Measurements from ENCODE around the gene SMAP2. TPM values are rescaled to one million over a fixed set of nuclear protein-coding genes. Genes with fewer than 3 reads are reported as not detected.
A peak's percentile ranks its signal among the peaks of the same experiment; 100 is the strongest.

Gene SMAP2
- polyA plus RNA-seq, 6 donors from 2014 or later = 480 to 946 (median 649) TPM

DNA sequence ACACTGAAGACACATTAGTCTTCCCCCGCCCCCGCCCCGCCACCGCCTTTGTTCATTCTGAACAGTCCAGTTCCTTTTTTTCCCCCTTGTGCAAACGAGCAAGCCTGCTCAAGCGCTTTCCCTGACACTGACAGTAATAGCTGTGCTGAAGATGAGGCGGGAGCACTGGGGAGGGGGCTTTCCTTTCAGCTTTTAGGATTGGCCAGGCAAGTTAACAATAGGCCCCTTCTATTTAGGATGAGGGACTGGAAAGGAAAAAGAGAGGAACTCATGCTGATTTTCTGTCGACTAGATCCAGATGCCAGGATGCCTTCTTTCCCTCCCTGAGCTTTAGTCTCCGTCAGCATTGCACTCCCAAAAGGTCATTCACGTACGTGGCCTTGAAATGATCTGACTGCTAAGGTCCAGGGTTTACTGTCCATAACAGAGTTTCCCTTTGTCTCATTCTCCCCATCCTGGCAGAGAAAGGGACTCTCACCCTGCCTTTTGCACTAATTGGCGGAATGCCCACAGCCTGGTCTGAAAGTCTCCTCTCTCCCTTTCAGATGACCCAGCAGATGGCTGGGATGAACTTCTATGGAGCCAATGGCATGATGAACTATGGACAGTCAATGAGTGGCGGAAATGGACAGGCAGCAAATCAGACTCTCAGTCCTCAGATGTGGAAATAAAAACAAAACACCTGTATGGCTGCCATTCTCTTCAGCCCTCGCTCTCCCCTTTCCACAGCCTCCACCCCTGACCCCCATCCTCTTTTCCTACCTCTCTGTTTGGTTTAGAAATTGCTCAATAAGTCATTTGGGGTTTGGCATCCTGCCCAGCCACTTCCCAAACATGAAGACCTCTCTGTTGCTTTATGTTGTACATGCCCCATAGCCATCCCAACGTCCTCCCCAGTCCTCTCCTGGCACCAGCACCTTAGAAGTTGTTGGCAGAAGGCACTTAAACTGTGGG is 48.2 kb downstream of the SMAP2 start:
- no peaks in the 10 kb centered on the region for H3K27me3 Mint-ChIP-seq
- H3K4me1 Mint-ChIP-seq = peaks cover 40 to 66% (median 54%) of the 10 kb centered on the region in 3 donors
- DNase-seq = no peak
- no peaks in the 10 kb centered on the region for H3K9me3 Mint-ChIP-seq
- H3K4me3 Mint-ChIP-seq = peak overlapping the region in 5 of 8 donors; percentile 26 to 68 (median 50)
- ATAC-seq (ENCODE audit: low read depth in 2 of 2) = peak; percentile 32 to 45
- H3K36me3 Mint-ChIP-seq = peaks cover 55 to 83% of the 10 kb centered on the region in 2 donors
- peak overlapping the region in 4 of 6 donors; percentile 71 to 91 (median 84) for H3K27ac Mint-ChIP-seq

DNA sequence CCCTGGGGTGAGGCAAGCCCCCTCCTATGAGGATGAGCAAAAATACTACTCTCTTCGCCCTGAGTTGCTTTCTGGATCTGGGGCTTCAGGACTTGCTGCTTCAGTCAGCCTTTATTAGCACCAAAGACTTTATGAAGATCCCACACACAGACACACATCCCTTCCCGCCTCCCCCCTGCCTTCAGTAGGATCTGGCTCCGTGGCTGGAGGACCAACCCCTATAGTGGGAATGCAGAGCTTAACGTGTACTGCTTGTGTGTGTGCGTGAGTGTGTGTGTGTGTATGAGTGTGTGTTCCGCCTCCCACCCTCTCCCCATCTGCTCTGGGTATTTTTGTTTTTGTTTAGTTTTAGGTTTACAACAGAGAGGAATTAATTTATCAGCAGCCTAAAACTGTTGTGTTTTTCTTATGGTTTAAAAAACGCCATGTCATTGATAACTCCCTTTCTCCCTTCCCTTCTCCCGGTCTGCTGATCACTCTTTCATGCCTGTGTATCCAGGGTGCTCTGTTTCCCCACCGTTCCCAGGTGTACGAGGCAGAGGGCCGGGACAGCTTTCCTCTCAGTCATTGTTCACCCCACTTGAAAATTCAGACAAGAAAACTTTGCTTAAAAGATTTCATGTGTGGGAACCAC is 49.2 kb downstream of the SMAP2 start:
- DNase-seq (no peak), ATAC-seq (ENCODE audit: low read depth in 2 of 2) (peak in 1 of 2 donors; percentile 13)
- H3K4me1 Mint-ChIP-seq = peaks cover 40 to 67% (median 54%) of the 10 kb centered on the region in 3 donors
- no peaks in the 10 kb centered on the region for H3K9me3 Mint-ChIP-seq
- peak overlapping the region; percentile 51 to 91 (median 86) for H3K27ac Mint-ChIP-seq
- H3K4me3 Mint-ChIP-seq = peak overlapping the region in 4 of 8 donors; percentile 9 to 42 (median 28)
- peaks cover 45 to 75% of the 10 kb centered on the region in 2 donors for H3K36me3 Mint-ChIP-seq
- no peaks in the 10 kb centered on the region for H3K27me3 Mint-ChIP-seq

DNA sequence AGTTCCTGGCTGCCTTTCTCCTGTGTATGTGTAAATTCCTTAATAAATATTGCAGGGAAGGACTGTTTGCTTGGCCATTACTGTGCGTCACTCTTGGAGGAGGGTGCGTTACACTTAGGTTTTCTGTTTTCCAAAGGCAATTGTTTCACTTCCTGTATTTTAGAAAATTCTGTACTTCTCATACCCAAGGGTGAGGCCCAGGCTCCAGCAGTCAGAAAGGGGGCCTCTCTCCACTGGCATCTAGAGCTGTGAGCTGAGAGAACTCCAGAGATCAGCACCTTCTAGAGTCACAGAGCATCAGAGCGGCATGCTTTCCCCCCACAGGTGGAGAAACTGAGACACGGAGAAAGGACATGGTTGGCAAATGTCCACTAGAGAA is 49.7 kb downstream of the SMAP2 start:
- Mint-ChIP-seq H3K4me3 (peak overlapping the region in 7 of 8 donors; percentile 9 to 86 (median 41)), H3K4me1 (peaks cover 40 to 67% (median 54%) of the 10 kb centered on the region in 3 donors), H3K27ac (peak overlapping the region; percentile 75 to 91 (median 89)), H3K9me3 (no peaks in the 10 kb centered on the region), H3K36me3 (peaks cover 39 to 70% of the 10 kb centered on the region in 2 donors), H3K27me3 (no peaks in the 10 kb centered on the region)
- ATAC-seq (ENCODE audit: low read depth in 2 of 2) (peak; percentile 74 to 78), DNase-seq (peak; percentile 41)

DNA sequence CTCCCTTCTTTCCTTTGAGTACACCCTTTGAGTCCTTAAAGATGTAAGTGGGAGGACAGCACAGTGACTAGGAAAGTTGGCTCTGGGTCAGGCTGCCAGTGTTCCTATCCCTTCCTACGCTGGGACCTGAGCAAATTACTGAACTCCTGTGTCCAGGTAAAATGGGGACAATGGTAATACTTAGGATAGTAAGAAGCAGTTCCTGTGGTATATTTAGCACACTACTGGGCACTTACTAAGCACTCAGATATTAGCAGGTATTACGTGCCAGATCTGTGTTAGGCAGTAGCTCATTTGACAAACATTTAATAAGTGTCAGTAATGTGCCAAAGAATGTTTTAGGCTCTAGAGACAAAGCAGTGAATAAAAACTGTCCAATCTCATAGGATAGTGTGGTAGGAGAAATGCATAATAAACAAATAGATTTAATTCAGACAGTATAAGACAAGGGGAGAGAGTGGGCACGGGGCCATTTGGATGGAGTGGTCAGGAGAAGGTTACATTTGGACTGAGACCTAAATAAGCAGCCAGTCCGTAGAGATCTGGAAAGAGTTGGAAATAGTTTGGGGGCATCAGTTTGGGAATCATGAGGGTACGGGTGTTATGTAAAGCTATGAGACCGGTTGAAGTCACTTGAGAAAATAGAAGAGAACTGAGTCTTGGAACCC is 50.6 kb downstream of the SMAP2 start:
- Mint-ChIP-seq H3K27ac (peak overlapping the region; percentile 64 to 94 (median 90)), H3K4me3 (peak overlapping the region in 4 of 8 donors; percentile 2 to 64 (median 6)), H3K36me3 (peaks cover 32 to 62% of the 10 kb centered on the region in 2 donors), H3K27me3 (no peaks in the 10 kb centered on the region), H3K9me3 (no peaks in the 10 kb centered on the region), H3K4me1 (peaks cover 40 to 60% (median 54%) of the 10 kb centered on the region in 3 donors)
- ATAC-seq (ENCODE audit: low read depth in 2 of 2) (no peak), DNase-seq (no peak)

DNA sequence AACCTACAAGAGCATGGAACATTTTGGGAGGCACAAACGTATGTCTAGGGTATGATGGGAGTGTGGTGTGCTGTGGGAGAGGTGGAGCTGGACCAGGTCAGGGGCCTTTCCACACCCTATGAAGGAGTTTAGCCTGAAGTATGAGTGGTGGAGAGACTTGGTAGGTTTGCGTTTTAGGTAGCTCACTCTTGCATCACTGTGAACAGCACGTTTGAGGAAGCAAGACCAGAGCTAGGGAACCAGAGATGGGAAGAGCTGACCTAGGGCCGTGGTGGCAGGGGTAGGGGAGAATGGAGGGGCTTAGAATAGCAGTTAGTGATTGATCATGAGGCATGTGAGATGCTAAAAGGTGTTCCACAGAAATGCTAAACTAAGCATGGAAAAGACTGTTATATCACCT is 51.7 kb downstream of the SMAP2 start:
- peak overlapping the region in 5 of 6 donors; percentile 33 to 88 (median 78) for H3K27ac Mint-ChIP-seq
- no peak for DNase-seq
- ATAC-seq (ENCODE audit: low read depth in 2 of 2) = no peak
- peaks cover 30 to 59% of the 10 kb centered on the region in 2 donors for H3K36me3 Mint-ChIP-seq
- peaks cover 39 to 58% (median 54%) of the 10 kb centered on the region in 3 donors for H3K4me1 Mint-ChIP-seq
- H3K27me3 Mint-ChIP-seq = no peaks in the 10 kb centered on the region
- no peaks in the 10 kb centered on the region for H3K9me3 Mint-ChIP-seq
- H3K4me3 Mint-ChIP-seq = no peak overlapping the region

DNA sequence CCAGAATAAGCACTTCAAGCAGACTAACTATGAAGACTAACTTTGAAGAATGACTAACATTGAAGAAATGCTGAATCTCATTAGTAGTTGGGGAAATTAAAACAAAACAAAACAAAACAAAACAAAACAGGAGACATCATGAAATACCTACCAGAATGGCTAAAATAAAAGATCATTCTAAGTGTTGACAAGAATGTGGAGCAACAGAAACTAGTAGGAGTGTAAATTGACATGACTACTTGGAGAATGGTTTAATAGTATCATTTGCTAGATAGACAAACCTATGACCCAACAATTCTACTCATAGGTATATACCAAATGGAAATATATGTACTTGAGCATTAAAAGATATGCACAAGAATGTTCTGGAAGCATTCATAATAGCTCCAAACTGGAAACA is 57.9 kb downstream of the SMAP2 start:
- peaks cover under 1 to 4% (median 2%) of the 10 kb centered on the region in 3 donors for H3K4me1 Mint-ChIP-seq
- H3K27me3 Mint-ChIP-seq = no peaks in the 10 kb centered on the region
- H3K27ac Mint-ChIP-seq = peak overlapping the region in 2 of 6 donors; percentile 2 to 37
- no peak overlapping the region for H3K4me3 Mint-ChIP-seq
- H3K9me3 Mint-ChIP-seq = peaks cover 0 to 1% (median 0%) of the 10 kb centered on the region in 7 donors
- DNase-seq = no peak
- H3K36me3 Mint-ChIP-seq = peaks cover 0 to 6% of the 10 kb centered on the region in 2 donors
- no peak for ATAC-seq (ENCODE audit: low read depth in 2 of 2)

DNA sequence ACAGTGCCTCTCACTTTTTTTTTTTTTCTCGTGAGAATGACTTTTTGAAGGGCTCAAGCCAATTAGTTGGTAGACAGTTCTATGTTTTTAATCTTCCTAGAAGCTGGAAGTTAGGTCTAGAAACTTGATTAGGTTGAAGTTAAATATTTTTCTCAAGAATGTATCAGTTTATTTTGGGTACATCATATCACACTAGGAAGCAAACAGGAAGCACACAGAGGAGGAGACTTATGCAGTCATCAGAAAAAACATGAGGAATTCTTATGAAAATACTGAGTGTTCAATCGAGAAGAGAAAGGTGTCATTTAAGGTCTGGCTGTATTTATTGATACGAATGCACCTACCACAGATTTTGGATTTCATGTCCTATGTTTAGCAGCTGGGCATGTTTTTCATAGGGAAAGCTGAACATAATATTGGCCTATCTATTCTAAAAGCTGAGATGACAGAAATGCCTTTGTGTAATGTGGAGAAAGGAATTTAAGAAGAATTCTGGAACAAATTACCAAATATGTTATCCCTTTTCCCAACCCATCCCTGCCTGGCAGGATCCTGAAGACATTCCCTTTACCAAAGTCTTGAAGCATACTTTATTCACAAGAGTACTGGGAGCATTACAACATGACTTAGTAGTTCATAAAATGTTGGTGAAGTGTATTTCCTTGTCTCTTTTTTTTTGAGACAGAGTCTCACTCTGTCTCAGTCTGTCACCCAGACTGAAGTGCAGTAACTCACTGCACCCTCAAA is 59.3 kb downstream of the SMAP2 start:
- Mint-ChIP-seq H3K4me3 (no peak overlapping the region), H3K36me3 (no peaks in the 10 kb centered on the region), H3K27ac (peak overlapping the region in 2 of 6 donors; percentile 28 to 54), H3K9me3 (peaks cover 0 to 1% (median 0%) of the 10 kb centered on the region in 7 donors), H3K27me3 (no peaks in the 10 kb centered on the region), H3K4me1 (peaks cover 0 to 2% (median 0%) of the 10 kb centered on the region in 3 donors)
- DNase-seq (no peak), ATAC-seq (ENCODE audit: low read depth in 2 of 2) (no peak)

DNA sequence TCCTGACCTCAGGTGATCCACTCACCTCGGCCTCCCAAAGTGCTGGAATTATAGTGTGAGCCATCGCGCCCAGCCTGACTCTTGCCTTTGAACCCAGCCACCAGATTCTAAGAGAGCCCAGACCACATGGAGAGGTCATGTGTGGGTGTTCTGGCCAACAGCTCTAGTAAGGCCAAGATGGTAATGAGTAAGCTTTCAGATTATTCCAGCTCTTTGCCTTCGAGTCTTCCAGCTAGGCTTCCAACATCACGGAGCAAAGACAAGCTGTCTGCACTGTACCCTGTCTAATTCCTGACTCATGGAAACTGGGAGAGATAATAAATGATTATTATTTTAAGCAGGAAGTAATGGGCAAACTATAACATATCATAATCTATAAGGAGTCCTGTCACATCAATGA is 61.9 kb downstream of the SMAP2 start:
- no peaks in the 10 kb centered on the region for H3K27me3 Mint-ChIP-seq
- no peak overlapping the region for H3K27ac Mint-ChIP-seq
- H3K4me1 Mint-ChIP-seq = peaks cover 4 to 9% (median 7%) of the 10 kb centered on the region in 3 donors

DNA sequence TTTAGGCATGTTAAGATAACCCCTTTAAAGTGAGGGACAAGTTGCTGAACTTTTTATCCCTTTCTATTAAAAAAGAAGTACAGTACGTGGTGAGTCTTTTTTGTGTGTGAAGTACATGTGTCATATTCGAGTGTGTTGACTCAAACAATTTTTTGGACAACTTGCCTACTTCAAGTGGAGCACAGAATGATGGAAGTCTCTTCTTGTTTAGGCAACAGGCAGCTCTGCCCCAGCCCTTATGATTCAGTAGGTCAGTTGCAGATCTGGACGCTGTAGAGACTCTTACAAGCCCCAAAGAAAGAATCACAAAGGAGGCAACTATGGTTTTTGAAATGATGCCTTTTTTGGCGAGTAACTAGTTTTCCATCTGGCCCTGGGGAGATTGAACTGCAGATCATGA is 62.3 kb downstream of the SMAP2 start:
- Mint-ChIP-seq H3K27ac (no peak overlapping the region), H3K27me3 (no peaks in the 10 kb centered on the region), H3K4me3 (no peak overlapping the region), H3K4me1 (peaks cover 4 to 9% (median 7%) of the 10 kb centered on the region in 3 donors), H3K36me3 (no peaks in the 10 kb centered on the region), H3K9me3 (peaks cover 0 to 1% (median 0%) of the 10 kb centered on the region in 7 donors)
- ATAC-seq (ENCODE audit: low read depth in 2 of 2) (no peak), DNase-seq (no peak)

More for the DNA sequence above, 61.9 kb downstream of the SMAP2 start:
- no peak overlapping the region for H3K4me3 Mint-ChIP-seq
- H3K9me3 Mint-ChIP-seq = peaks cover 0 to 1% (median 0%) of the 10 kb centered on the region in 7 donors
- no peak for ATAC-seq (ENCODE audit: low read depth in 2 of 2)
- no peaks in the 10 kb centered on the region for H3K36me3 Mint-ChIP-seq
- DNase-seq = no peak

DNA sequence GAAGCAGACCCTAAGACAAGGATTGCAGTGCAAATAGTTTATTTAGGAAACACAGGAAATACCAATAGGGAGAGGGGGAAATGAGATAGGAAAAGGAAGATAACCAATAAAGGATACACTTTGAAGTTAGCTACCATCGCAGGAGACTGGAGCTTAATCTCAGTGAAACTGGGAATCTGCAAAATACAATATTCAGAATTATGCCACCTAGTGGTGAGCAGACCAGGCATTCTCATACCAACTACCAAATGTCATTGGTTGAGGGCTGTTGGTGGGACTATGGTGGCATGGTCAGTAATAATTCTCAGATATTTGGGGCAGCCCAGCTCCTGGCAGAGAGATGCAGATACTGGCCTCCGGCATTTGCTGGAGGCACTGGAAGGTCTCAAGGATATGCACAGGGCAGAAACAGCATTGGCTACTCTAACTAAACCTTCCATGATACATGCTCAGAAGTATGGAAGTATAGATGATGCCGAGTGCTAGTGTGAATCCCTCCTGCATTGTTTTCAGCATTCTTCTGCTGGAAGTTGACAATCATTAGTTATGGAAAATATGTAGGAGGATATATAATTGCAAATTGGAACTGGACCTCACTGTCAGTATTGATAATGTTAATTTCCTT is 65.0 kb downstream of the SMAP2 start:
- peak overlapping the region in 1 of 6 donors; percentile 2 for H3K27ac Mint-ChIP-seq
- H3K36me3 Mint-ChIP-seq = no peaks in the 10 kb centered on the region
- no peak for DNase-seq

DNA sequence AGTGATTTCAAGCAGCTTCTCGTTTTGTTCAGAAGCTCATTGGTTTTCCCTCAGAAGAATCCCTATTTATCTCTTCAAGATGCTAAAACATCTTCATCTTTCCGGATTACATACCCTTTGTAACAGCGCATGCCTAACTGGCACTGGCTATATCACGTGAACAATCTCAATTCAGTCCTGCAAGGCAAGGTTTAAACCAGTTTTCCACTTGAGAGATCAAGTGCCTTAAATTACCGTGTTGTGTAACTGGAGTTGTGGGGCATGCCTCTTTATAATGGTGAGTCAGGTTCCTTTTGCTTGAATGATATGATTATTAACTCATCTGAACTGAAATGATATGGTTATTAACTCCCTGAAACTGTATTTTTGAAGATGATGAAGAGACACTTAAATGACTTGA is 65.7 kb downstream of the SMAP2 start:
- no peaks in the 10 kb centered on the region for H3K36me3 Mint-ChIP-seq
- no peak for ATAC-seq (ENCODE audit: low read depth in 2 of 2)
- H3K4me3 Mint-ChIP-seq = no peak overlapping the region
- no peaks in the 10 kb centered on the region for H3K9me3 Mint-ChIP-seq
- no peaks in the 10 kb centered on the region for H3K27me3 Mint-ChIP-seq
- no peak overlapping the region for H3K27ac Mint-ChIP-seq
- no peak for DNase-seq
- H3K4me1 Mint-ChIP-seq = peaks cover 4 to 9% (median 7%) of the 10 kb centered on the region in 3 donors

More for the DNA sequence above, 65.0 kb downstream of the SMAP2 start:
- ATAC-seq (ENCODE audit: low read depth in 2 of 2) = peak; percentile 51 to 69
- no peaks in the 10 kb centered on the region for H3K27me3 Mint-ChIP-seq
- peaks cover 4 to 9% (median 7%) of the 10 kb centered on the region in 3 donors for H3K4me1 Mint-ChIP-seq
- H3K9me3 Mint-ChIP-seq = no peaks in the 10 kb centered on the region
- no peak overlapping the region for H3K4me3 Mint-ChIP-seq
